Omental fat pad (tissue), 4 donors: ENCODE data around the gene MCF2. TPM values are rescaled to one million over a fixed set of nuclear protein-coding genes. Genes with fewer than 3 reads are reported as not detected.

ENCODE experiments used
- ATAC-seq: fragments of 150-250 bp; one replicate; pipeline ENCODE4 v1.9.1; 2016; ENCODE audit warnings: mild to moderate bottlenecking, moderate library complexity; ENCODE audit not compliant: low FRiP score
- DNase-seq: peaks from one replicate; pipeline ENCODE4 v3.0.0-alpha.2; 2019; ENCODE audit warnings: low spot score
- total RNA-seq, 4 donors: library from RNA; depleted of rRNA; stranded (reverse); fragments of >200 nt; gene quantifications; one replicate each; pipeline ENCODE4 v1.1.0, GENCODE V29; 2016
- TF ChIP-seq, protein P1 (sequence below), 3 donors: fragments of 450-650 bp; IDR thresholded peaks; one replicate each; pipeline ENCODE4 v1.5.1; 2016 to 2017; ENCODE audit warnings: antibody characterized with exemption in 3 of 3, mild to moderate bottlenecking in 3 of 3, moderate library complexity in 2 of 3

Gene MCF2, protein sequence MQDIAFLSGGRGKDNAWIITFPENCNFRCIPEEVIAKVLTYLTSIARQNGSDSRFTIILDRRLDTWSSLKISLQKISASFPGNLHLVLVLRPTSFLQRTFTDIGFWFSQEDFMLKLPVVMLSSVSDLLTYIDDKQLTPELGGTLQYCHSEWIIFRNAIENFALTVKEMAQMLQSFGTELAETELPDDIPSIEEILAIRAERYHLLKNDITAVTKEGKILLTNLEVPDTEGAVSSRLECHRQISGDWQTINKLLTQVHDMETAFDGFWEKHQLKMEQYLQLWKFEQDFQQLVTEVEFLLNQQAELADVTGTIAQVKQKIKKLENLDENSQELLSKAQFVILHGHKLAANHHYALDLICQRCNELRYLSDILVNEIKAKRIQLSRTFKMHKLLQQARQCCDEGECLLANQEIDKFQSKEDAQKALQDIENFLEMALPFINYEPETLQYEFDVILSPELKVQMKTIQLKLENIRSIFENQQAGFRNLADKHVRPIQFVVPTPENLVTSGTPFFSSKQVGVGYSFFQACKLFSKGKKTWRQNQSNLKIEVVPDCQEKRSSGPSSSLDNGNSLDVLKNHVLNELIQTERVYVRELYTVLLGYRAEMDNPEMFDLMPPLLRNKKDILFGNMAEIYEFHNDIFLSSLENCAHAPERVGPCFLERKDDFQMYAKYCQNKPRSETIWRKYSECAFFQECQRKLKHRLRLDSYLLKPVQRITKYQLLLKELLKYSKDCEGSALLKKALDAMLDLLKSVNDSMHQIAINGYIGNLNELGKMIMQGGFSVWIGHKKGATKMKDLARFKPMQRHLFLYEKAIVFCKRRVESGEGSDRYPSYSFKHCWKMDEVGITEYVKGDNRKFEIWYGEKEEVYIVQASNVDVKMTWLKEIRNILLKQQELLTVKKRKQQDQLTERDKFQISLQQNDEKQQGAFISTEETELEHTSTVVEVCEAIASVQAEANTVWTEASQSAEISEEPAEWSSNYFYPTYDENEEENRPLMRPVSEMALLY
- under 1 TPM in 2 of 4 donors, not detected in 2; 0.28 to 0.38 TPM for total RNA-seq

GRCh38 chrX:139708067-139708466, at the start of gene MCF2:
Gene MCF2 (minus strand): TSS chrX:139708167. CDS start chrX:139651744, 56,423 bp downstream.
- TF ChIP-seq, protein P1, sequence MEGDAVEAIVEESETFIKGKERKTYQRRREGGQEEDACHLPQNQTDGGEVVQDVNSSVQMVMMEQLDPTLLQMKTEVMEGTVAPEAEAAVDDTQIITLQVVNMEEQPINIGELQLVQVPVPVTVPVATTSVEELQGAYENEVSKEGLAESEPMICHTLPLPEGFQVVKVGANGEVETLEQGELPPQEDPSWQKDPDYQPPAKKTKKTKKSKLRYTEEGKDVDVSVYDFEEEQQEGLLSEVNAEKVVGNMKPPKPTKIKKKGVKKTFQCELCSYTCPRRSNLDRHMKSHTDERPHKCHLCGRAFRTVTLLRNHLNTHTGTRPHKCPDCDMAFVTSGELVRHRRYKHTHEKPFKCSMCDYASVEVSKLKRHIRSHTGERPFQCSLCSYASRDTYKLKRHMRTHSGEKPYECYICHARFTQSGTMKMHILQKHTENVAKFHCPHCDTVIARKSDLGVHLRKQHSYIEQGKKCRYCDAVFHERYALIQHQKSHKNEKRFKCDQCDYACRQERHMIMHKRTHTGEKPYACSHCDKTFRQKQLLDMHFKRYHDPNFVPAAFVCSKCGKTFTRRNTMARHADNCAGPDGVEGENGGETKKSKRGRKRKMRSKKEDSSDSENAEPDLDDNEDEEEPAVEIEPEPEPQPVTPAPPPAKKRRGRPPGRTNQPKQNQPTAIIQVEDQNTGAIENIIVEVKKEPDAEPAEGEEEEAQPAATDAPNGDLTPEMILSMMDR (IDR thresholded peaks at IDR 0.05) = no peak
- DNase-seq = no peak
- no peak for ATAC-seq

GRCh38 chrX:139751053-139751452, 43.1 kb upstream of the MCF2 start:
- ATAC-seq (no peak), DNase-seq (no peak)
- TF ChIP-seq, protein P1 (IDR thresholded peaks at IDR 0.05) = no peak

DNA sequence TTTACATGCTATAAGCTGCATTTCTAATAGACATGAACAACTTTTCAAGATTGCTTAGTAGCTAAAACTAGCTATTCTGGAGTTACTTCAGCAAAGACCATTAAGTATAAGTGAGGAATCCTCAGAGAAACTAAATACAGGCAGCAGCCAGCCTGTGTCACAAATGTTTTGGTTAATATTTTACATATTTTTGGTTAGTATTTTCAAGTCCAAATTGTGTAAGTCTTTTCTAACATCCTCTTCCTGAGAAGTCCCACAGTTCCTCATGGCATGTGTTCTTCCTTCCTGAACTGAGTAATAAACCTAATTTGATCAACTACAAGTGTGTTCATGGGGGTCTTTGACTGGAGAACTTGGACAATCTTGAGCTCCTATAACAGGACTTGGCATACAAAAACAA, 42.4 kb upstream of the MCF2 start:
- TF ChIP-seq, protein P1 (IDR thresholded peaks at IDR 0.05) = no peak
- ATAC-seq = no peak
- no peak for DNase-seq

GRCh38 chrX:139739138-139739537, 31.2 kb upstream of the MCF2 start:
- no peak for ATAC-seq
- DNase-seq = no peak
- TF ChIP-seq, protein P1 (IDR thresholded peaks at IDR 0.05) = no peak

GRCh38 chrX:139738581-139738980, 30.6 kb upstream of the MCF2 start:
- TF ChIP-seq, protein P1 (IDR thresholded peaks at IDR 0.05) = no peak
- ATAC-seq (no peak), DNase-seq (no peak)

DNA sequence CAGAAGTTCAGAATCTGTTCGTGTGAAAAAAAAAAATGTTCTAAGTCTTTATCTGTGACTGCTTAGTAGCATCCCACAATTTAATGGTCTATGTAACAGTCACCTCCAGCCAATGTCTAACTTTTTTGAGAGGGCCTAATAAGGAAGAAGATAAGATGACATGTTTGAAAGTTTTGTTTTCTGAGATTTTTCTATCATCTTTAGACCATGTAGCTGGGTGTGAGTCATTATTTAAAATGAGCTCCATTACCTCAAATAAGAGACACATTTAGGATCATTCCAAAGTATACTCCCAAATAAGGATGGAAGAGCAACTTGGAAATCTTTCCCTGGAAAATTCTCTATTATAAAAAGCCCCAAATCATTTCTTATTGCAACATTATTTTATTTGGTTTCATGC, 28.2 kb upstream of the MCF2 start:
- TF ChIP-seq, protein P1 (IDR thresholded peaks at IDR 0.05) = no peak
- DNase-seq (no peak), ATAC-seq (no peak)
